HG02642 (cell line): ENCODE data around the gene NATD1.
"Not testable (repeated sequence)": the region's sequence is repeated elsewhere in the genome, so short reads cannot be mapped to it uniquely, and the experiment has no call there.

ENCODE experiments used
- ATAC-seq: cut with Tn5 transposase; IDR thresholded peaks from one replicate; pipeline ENCODE4 v1.9.1; 2021; ENCODE audit warnings: mild to moderate bottlenecking; ENCODE audit not compliant: unreplicated experiment, poor library complexity

The NATD1 gene

DNA sequence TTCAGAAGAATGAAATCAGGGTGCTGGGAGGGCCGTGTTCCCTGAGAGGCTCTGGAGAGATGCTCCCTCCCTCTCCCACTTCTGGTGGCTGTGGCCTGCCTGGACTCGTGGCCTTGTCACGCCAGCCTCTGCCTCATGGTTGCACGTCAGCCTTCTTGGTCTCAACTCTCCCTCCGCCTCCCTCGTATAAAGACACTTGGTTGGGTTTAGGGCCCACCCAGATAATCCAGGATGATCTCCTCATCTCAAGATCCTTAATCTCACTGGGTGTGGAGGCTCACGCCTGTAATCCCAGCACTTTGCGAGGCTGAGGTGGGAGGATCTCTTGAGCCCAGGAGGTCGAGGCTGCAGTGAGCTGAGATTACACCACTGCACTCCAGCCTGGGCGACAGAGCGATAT lies 25.9 kb downstream of the NATD1 start:
- ATAC-seq: not testable (repeated sequence)

DNA sequence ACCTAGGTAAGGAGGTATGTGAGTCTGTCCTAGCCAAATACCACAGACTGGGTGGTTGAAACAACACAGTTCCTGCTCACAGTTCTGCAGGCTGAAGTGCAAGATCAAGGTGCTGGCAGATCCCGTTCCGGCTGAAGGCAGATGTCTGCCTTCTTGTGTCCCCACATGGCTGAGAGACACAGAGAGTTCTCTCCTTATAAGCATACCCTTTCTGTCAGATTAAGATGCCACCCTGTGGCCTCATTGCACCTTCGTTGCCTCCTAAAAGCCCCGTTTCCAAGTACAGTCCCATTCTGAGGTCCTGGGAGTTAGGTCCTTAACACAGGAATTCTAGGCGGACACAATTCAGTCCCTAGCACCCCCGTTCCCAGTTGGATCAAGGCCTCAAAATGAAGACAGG lies 30.1 kb downstream of the NATD1 start:
- no peak for ATAC-seq

DNA sequence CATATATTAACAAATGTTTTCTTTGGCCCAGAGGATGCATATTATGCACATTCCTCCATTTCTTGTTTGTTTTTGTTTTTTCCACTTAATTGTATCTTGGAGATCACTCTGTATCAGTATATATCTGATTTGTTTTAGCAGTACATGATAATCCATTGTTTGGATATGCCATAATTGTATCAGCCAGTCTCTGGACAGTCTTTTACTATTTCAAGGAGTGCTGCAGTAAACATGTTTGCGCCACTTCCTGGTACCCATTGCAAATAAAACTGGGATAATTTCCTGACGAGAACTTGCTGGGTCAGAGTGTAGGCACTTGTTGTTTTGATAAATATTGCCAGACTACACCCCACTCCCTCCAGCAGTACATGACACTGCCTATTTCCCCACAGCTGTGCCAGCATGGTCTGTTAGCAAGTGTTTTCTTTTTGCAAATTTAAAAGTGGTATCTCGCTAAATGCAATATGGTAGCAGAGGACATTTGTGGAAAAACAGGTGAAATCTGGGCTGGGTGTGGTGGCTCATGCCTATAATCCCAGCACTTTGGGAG lies 34.3 kb downstream of the NATD1 start:
- ATAC-seq: no peak

DNA sequence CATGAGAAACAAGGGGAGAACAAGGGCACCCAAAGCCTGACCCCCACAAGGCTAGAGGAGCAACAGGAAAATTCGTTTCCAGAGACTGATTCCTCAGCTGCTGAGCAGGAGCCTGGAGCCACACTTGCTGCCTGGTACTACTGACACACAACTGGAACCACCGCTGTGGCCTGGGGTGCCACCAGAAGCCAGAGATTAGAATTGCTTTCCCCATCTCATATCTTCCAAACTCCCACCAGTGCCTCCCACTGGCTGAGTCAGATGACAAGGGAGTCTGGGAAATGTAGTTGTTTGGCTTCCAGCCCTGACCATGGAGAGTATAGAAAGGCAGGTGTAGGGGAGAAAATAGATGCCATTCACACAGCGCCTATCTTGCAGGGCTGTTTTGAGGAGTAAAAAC lies 35.1 kb downstream of the NATD1 start:
- no peak for ATAC-seq

DNA sequence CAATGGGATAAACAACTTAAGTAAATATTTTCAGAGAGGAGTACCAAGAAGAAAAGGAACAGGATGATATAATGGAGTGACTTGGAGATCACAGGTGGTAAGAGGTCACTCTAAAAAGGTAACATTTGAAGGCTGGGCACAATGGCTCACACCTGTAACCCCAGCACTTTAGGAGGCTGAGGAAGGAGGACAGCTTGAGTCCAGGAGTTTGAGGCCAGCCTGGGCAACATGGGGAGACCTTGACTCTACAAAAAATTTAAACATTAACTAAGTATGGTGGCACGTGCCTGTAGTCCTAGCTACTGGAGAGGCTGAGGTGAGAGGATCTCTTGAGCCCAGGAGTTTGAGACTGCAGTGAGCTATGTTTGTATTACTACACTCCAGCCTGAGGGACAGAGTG lies 35.9 kb downstream of the NATD1 start:
- no peak for ATAC-seq

DNA sequence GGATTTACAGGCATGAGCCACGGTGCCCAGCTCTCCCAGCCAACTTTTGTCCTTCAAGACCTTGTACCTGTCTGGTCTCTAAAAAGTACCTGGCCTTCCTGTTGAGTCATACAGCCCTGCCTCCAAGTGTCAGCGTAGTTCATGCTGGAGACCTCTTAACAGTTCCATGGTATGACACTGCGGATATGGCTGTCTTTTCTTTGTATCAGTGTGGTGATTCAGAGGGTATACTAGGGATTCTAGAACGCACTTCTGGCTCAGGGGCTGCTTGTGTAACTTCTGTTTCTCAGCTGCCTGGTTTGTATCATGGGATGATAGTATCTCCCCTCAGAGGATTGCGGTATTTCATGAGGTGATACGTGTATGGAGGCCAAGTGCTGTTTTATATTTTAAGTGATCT lies 37.3 kb downstream of the NATD1 start:
- no peak for ATAC-seq

DNA sequence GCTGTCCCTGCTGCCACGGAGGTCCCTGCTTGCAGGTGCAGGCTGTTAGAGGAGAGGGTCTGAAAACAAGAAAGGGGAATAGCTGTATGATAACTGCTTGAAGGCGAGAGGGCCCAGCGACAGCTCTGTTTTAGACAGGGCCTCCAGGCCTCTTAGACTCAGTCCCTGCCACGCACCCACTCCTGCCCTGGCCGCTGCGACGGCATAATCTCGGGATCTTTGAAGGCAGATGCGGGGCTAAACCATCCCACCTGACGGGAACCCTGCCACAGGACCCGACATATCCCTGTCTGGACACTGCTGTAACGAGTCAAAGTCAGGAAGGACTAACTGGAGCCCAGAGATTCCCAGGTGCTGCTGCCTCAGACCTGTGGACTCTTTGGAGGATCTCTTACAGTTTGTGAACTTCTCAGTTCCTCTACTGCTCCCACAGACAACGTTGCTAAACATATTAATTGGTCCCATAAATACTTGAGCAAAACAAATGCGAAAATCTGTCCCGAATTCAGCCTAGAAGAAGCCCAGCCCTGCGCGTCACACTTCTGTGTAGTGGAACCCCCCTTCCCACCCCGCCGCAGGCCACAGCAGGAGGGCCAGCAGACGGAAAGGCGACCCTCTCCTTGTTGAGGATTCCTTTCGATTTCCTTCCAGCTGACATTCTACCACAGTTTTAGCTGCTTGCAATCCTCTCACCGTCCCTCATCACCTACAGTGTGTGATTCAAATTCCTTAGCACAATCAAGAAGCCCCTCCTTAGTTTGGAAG lies 38.3 kb downstream of the NATD1 start:
- peak; percentile 13 for ATAC-seq

DNA sequence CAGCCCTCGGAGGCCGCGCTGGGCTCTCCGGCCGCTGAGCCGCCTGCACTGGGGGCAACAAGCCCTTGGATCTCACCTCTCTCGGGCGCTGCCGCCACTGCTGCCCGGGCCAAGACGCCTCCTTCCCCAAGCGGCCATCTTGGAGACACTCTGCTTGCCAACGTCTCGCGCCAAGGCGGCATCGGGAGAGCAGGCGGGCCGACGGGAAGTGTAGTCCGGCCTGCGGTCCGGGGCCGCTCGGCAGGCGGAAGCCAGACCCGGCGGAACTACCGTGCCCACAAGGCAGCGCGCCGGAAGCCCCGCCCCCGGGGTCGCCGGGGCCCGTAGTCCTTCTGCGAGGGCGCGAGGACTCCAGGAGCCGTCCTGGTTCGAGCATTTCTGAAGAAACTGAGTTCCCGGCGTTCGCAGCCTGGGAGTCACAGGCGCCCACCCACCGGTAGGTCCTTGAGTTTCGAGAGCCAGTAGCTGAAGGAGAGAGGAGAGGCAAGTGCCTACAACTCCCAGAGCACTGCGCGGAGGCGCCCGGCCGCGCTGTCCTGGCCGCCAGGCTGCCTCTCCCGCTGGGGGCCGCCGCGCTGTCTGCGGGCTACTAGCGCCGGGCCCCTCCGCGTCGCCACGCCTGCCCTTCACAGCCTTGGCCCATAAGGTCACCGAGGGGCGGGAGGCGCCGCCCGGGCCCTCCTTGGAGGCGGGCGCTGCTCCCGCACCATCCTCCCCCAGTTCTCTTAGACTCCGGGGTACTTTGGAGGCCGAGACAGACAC lies 39.0 kb downstream of the NATD1 start, which contains the start of gene TMEM11:
TSS of gene TMEM11 (minus strand) at position 147 of the 762 bp plus-strand sequence. CDS start at position 138, 9 bp downstream.
- peak; percentile 89 for ATAC-seq

DNA sequence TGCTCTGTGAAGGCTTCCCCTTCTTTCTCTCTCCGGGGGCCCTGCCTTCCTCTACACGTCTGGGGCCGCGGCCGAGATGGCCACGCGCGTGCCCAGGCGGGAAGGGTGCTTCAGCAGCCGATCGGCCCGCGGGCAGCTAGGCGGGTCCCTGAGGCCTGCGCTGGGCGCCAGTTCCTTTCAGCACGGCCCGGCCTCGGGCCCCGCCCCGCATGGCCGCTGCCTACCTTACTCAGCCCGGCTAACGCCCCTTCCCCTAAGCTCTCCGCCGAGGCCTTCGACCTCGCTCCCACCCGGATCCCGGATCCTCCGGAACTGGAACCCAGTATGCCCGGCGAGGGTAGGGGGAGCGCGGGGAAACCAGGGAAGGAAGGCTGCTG lies 39.6 kb downstream of the NATD1 start:
- peak; percentile 11 for ATAC-seq

DNA sequence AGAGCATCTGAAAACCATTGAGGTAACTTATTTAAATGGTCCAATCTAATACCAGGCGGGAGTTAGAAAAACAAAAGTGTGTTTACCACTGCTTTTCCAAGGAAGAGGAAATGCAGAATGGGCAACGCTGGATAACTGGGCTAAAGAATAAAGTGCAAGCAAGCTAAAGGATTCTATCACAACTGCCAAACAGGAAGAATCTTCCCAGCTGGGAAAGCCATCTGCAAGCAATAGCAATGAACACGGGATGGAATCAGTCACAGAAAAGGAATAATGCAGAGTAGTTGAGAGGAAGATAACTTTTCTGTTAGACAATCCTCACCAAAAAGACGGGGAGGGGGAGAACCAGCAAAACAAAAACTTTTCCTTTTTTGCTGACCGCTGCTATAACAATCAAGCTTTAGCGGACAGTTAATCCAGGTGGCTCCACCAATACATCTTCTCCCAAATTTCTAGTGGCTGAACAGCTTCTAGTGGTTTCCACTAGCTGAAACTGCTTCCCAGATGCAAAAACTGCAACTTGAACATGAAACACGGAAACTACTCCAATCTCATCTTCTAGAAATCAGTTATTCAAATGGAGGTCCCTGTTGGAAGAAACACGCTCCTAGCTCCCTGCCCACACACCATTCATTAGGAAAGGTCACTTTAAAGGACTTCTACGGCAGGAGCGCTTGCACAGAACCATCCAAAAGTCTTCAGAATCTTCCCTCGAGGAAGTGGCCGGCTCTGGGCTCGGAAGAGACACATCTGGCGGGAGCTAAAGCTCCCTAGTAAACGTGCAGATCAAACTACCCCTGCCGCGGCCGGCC lies 40.2 kb downstream of the NATD1 start:
- ATAC-seq: no peak

DNA sequence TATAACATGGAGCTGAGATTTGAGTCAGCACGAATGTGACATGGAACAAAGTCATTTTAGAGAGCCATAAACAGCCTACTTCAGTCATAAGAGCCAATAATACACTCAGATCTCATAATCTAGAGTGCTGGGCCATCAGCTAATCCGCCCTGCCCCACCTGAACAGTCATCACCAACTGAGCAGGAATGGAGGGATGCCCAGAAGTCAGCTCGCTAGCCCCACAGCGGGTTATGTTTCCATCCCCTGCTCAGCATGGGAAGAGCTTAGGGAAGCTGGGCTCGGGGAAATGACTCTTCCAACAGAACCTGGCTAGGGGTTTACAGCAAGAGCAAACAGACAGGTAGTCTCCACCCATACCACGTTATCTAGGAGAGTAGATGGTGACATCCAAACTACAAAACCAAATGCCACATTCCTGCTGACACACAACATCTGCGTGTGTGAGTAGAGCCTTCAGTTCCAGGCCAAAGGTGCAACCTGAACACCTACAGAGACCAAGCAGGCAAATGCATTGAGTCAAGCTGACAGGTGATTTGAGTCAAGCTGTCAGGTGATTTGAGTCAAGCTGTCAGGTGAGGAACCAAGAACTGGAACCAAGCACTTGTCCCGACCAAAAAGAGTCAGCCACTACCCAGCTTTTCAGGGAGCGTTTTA lies 41.3 kb downstream of the NATD1 start:
- no peak for ATAC-seq

DNA sequence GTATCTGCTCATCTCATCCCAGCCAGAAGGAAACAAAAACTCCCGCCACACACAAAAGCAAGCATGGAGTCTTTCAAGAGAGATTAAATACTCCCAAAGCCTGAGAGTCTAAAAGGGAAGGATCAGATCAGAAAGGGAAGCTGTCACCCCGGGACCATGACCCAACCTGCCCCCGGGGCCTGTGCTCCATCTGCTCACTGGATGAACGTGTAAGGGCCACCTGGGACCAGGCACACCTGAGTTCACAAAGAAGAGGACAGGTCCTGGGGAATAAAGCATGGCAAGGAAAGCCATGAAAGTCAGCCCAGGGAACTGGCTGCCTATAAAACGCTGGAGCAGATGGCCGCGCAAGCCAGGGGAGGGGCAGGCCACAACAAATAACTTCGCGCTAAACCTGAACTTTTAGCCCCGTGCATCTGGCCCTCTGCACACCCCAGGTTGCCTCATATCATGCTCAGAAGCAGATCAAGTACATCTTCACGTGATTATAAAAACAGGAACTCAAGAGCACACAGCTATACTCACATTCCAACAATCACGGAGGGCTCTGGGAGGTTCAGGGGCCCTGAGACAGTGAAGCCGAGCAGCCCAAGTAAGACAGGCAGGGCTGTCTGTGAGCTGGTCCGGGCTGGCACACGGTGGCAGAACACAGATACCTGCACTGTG lies 42.7 kb downstream of the NATD1 start:
- ATAC-seq: no peak

DNA sequence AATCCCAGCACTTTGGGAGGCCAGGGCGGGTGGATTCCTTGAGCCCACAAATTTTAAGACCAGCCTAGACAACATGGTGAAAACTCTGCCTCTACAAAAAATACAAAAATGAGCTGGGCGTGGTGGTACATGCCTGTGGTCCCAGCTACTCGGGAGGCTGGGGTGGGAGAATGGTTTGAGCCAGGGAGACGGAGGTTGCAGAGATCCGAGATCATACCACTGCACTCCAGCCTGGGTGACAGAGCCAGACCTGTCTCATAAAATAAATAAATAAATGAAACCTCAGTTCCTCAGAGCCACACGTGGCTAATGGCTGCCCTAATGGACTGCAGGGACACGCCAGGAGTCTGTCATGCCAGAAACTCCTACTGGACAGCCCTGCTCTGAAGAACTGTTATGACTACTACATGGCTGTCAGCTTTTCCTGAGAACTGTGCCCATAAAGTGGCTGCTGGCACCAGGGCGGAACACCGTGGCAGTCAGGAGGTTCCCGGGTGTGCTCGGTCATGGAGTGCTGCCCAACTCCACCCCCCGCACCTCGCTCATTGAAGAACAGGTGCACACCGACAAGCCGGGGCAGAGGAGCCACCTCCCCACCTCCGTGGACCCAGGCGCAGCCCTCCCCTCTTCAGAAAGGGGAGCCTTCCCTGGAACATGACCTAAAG lies 43.6 kb downstream of the NATD1 start:
- ATAC-seq: no peak

DNA sequence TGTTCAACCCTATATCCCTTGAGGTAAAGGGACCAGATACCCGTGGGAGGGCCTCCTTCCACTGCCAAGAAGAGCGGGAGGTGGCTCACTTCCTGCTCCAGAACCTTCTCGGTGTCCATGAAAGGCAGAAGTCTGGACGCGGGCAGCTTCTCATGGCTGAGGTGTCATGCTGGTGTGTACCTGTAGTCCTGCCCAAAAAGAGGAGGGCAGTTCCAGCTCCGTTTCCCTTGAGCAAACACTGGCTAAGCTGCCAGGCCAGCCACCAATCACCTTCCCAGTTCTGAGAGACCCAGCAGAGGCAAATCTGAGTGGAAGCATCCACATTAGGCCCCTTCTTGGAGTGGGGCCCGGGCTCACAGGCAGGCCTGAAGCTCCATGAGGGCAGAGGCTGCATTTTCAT lies 44.9 kb downstream of the NATD1 start:
- no peak for ATAC-seq

DNA sequence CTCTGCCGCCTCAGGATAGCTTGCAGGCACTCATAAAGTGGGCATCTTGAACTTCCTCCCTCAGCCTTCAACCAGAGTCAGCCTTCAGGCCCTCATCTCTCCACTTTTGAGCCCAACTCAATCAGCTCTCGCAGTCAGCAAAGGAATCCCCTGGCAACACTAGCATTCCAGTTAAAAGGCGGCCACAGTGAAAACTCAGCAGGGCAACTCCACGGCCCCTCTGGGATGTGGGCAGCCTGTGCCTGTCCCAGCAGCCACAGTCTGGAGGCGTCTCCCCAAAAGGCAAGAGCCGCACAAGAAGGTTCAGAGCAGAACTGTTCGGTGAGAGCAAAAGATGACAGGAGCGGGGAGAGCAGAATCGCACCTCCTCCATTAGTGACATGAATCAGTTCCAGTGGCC lies 48.3 kb downstream of the NATD1 start:
- ATAC-seq: no peak

DNA sequence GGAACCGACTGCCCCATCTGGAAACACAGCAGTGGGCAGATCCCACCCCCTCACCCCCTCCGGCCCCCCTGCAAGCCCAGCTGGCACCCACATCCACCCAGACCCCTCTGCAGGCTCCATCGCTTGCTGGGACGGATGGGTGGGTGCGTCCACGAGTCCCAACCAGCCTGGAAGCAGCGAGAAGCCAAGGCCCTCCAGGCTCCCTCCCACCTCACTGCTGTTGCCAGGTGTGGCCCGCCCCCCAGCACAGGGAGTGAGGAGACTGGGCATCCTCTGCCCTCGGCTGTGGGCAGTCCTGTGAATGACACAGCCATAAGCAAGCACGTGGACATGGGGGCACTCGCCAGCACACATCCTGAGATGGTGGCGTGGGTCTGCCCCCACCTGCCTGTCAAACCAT lies 50.7 kb downstream of the NATD1 start:
- ATAC-seq: no peak

DNA sequence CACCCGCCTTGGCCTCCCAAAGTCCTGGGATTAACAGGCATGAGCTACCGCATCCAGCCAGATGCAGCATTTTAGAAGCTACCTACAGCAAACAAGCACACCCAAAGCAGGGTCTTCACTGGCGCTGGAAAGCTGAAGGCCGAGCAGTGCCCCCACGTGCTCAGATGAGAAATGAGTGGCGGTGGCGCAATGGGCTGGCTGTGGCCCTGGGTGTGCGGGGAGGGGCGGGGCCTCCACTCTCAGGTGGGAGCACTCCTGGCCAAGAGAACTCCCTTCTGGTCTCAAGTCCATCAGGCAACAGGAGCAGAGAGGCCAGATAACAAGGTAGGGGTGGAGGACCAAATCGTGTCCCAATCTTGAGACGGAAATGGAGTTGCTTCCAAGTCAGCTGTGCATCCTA lies 51.3 kb downstream of the NATD1 start:
- ATAC-seq: no peak

DNA sequence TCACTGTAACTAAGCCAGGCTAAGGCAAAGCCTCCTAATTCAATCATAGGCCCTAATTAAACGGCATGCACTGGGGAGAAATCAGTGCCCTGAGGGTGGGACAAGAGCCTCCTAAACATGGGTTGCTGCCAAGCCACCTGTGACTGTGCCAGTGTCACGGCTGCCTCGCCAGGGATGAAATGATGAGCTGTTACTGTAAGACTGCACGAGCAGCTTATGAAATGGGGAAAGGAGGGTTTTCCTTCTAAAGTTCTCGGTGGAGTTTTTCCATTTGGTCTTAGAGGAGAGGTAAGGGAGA lies 52.0 kb downstream of the NATD1 start:
- ATAC-seq: no peak

DNA sequence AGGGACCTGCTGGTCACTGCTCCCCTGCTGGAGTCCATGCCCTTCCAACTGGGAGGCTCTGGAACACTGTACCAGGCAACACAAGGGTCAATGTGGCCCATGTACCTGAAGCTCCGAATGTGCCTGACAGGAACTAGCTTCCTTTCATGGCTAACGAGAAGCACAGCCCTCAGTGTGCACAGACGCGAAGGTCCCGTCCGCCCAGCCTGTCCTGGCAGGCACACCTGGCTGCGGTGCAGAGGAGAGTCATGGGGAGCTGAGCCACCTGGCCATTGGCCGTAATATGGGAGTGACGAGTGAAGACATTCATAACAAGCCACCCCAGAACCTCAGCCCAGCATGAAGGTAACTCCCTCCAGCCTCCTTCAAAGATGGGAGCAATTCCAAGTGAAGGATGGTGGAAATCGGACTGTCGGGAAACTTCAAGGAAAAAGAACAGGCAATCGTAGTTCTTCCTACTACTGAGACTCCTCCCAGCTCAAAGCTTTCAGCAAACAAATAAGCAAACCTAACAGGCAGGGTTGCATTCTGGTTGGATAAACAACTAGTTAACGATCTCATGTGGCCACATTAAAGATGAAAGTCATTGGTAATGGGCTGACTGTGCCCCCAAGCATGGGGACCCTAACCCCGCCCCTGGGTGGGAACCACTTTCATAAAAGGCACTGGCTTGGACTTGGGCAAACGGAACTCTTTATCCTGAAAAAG lies 52.5 kb downstream of the NATD1 start:
- no peak for ATAC-seq
